Right renal pelvis (tissue), 4 donors: ENCODE results near the gene ARHGAP33. TPM values are rescaled to one million over a fixed set of nuclear protein-coding genes. Genes with fewer than 3 reads are reported as not detected.

Experiments used
- DNase-seq, 4 donors: peaks; one replicate each; pipeline ENCODE4 v3.0.0-alpha.2; 2013; ENCODE audit warnings: low read depth in 4 of 4, low spot score in 3 of 4, missing footprints in 1 of 4
- polyA plus RNA-seq, 4 donors: library from polyadenylated mRNA; unstranded; fragments of 120-200 nt; gene quantifications; one replicate each; pipeline ENCODE4 v1.2.1, GENCODE V29; 2013; ENCODE audit not compliant: insufficient read length in 4 of 4

Gene ARHGAP33
- polyA plus RNA-seq: 10 to 100 TPM; 21.1 to 33.2 (median 23.7) TPM

- DNase-seq: peak; percentile 92 to 98 (median 96)
Measured at GRCh38 chr19:35775298-35776101, at the start of gene ARHGAP33. ARHGAP33 (plus strand) TSS chr19:35775564; CDS start chr19:35775659, 95 bp downstream.

- no peak for DNase-seq
Measured at GRCh38 chr19:35727053-35727955, 48.1 kb upstream of the ARHGAP33 start.

GRCh38 chr19:35727956-35728706 is 47.2 kb upstream of the ARHGAP33 start:
- DNase-seq: no peak

GRCh38 chr19:35729021-35729420 is 46.3 kb upstream of the ARHGAP33 start:
- DNase-seq: no peak

GRCh38 chr19:35729763-35730162 is 45.6 kb upstream of the ARHGAP33 start:
- DNase-seq: no peak

GRCh38 chr19:35730326-35730725 is 45.0 kb upstream of the ARHGAP33 start:
- DNase-seq: no peak

GRCh38 chr19:35731353-35731752 is 44.0 kb upstream of the ARHGAP33 start:
- DNase-seq: no peak

- DNase-seq: no peak
Measured at GRCh38 chr19:35731779-35732405, 43.5 kb upstream of the ARHGAP33 start.

- no peak for DNase-seq
Measured at GRCh38 chr19:35732540-35733179, 42.7 kb upstream of the ARHGAP33 start.

GRCh38 chr19:35733180-35734125 is 41.9 kb upstream of the ARHGAP33 start:
- DNase-seq: no peak

- no peak for DNase-seq
Measured at GRCh38 chr19:35734273-35734672, 41.1 kb upstream of the ARHGAP33 start.

- no peak for DNase-seq
Measured at GRCh38 chr19:35734889-35735288, 40.5 kb upstream of the ARHGAP33 start.

GRCh38 chr19:35736913-35737886 is 38.2 kb upstream of the ARHGAP33 start:
- DNase-seq: no peak

GRCh38 chr19:35738021-35738886 is 37.1 kb upstream of the ARHGAP33 start:
- no peak for DNase-seq

GRCh38 chr19:35738887-35739229 is 36.5 kb upstream of the ARHGAP33 start:
- no peak for DNase-seq

GRCh38 chr19:35739275-35740107 is 35.9 kb upstream of the ARHGAP33 start:
- DNase-seq: no peak
